K562 (cell line): ENCODE measurements around the gene CUX1. TPM values are rescaled to one million over a fixed set of nuclear protein-coding genes. Genes with fewer than 3 reads are reported as not detected.

ENCODE experiments used
- ATAC-seq: fragments of 200-7000 bp; cut with Tn5 transposase; 3 replicates; pipeline ENCODE4 v1.9.1; 2020; ENCODE audit warnings: moderate library complexity
- BruUV-seq: library from RNA; stranded (reverse); fragments of 400-500 nt; replicated peaks from 2 replicates; lab custom pipeline; 2021; lab: Mats Ljungman, UMichigan
- CTCF ChIA-PET: fragments of 300-600 bp; formaldehyde crosslinking; extraction: SDS; loops from one replicate; lab custom pipeline; 2021; ENCODE audit warnings: low intra/inter-chr PET ratio; lab: Yijun Ruan, JAX
- POLR2A ChIA-PET: fragments of 300-600, 350-650 bp; sonication (Branson Sonifier 250); formaldehyde crosslinking; extraction: SDS; loops from one replicate; lab custom pipeline; 2021; ENCODE audit warnings: antibody characterized with exemption, inconsistent platforms; lab: Yijun Ruan, JAX
- DNase-seq, 4 experiments: peaks; one replicate each; pipeline versions ENCODE4 v3.0.0 to v3.0.0-alpha.2; 2011 to 2018; ENCODE audit warnings: low spot score in 3 of 4, mixed read lengths in 3 of 4; ENCODE audit errors: extremely low read depth in 1 of 4
- FAIRE-seq: peaks from 2 replicates; lab custom pipeline; 2011; peaks lifted over from hg19 to GRCh38; lab: Jason Lieb, UNC
- H2AFZ ChIP-seq: 2 replicates; pipeline ENCODE4 v1.6.0; 2011; ENCODE audit warnings: low read depth, low read length, control low read depth, inconsistent platforms
- H3K27ac ChIP-seq: fragments of 200-600 bp; 3 replicates; pipeline ENCODE4 v1.8.0; 2011; ENCODE audit warnings: low read depth, mild to moderate bottlenecking, control low read depth, inconsistent platforms, low read length, moderate library complexity, mixed read lengths; ENCODE audit errors: extremely low read depth
- H3K27me3 ChIP-seq, 2 experiments: fragments of 300-600 bp in 1 of 2; 2 replicates in 1 of 2; 3 replicates in 1 of 2; pipeline versions ENCODE4 v1.6.0 to v1.8.0; 2011; ENCODE audit warnings: inconsistent platforms in 2 of 2, low read length in 2 of 2, mild to moderate bottlenecking in 1 of 2, mixed read lengths in 1 of 2, moderate library complexity in 1 of 2; ENCODE audit not compliant: control insufficient read depth in 2 of 2, insufficient read depth in 2 of 2
- H3K36me3 ChIP-seq: fragments of 300-600 bp; 3 replicates; pipeline ENCODE4 v1.8.0; 2011; ENCODE audit warnings: mild to moderate bottlenecking, low read length, inconsistent platforms; ENCODE audit not compliant: control insufficient read depth, insufficient read depth
- H3K4me1 ChIP-seq, 2 experiments: fragments of 200-600 bp in 1 of 2; replicated peaks in 1 of 2; 2 replicates in 1 of 2; 3 replicates in 1 of 2; pipeline versions ENCODE4 v1.5.1 to v1.8.0; 2011; ENCODE audit warnings: inconsistent platforms in 2 of 2, low read length in 2 of 2, mild to moderate bottlenecking in 1 of 2, mixed read lengths in 1 of 2, moderate library complexity in 1 of 2; ENCODE audit not compliant: control insufficient read depth in 2 of 2, insufficient read depth in 2 of 2
- H3K4me2 ChIP-seq: 2 replicates; pipeline ENCODE4 v1.6.1; 2011; ENCODE audit warnings: low read length, control low read depth, inconsistent platforms, mixed read lengths; ENCODE audit not compliant: insufficient read depth
- H3K4me3 ChIP-seq: fragments of 200-600 bp; sonication (generic), shearing (Covaris generic); 2 replicates; pipeline ENCODE4 v1.5.1; 2016; ENCODE audit warnings: control low read depth, inconsistent platforms
- H3K79me2 ChIP-seq: fragments of 200-600 bp; 3 replicates; pipeline ENCODE4 v1.8.0; 2011; ENCODE audit warnings: low read length, inconsistent platforms; ENCODE audit not compliant: control insufficient read depth, insufficient read depth
- H3K9ac ChIP-seq, 2 experiments: 2 replicates each; pipeline versions ENCODE4 v1.6.0 to v1.6.1; 2011; ENCODE audit warnings: low read depth in 2 of 2, low read length in 2 of 2, control low read depth in 1 of 2, inconsistent platforms in 1 of 2, mild to moderate bottlenecking in 1 of 2, mixed read lengths in 1 of 2; ENCODE audit not compliant: insufficient read depth in 1 of 2
- H3K9me1 ChIP-seq: one replicate; pipeline ENCODE4 v1.6.0; 2011; ENCODE audit warnings: inconsistent platforms, mild to moderate bottlenecking, low read length, moderate library complexity; ENCODE audit not compliant: control insufficient read depth, insufficient read depth
- H3K9me3 ChIP-seq: replicated peaks from 2 replicates; pipeline ENCODE4 v1.5.1; 2011; ENCODE audit warnings: low read depth, low read length, inconsistent platforms; ENCODE audit not compliant: control insufficient read depth, insufficient read depth
- H4K20me1 ChIP-seq: replicated peaks from 2 replicates; pipeline ENCODE4 v1.6.1; 2011; ENCODE audit warnings: low read length, inconsistent platforms, mixed read lengths; ENCODE audit not compliant: control insufficient read depth, insufficient read depth
- CTCF ChIP-seq, 3 experiments: IDR thresholded peaks in 2 of 3; conservative IDR thresholded peaks in 1 of 3; 2 replicates each; pipeline ENCODE4 v1.5.1; 2011 to 2012; ENCODE audit warnings: low read length in 3 of 3, mild to moderate bottlenecking in 3 of 3, control low read depth in 2 of 3, improper control_type of control experiment in 1 of 3, inconsistent platforms in 1 of 3, low read depth in 1 of 3, mixed read lengths in 1 of 3, moderate library complexity in 1 of 3; ENCODE audit not compliant: insufficient read depth in 2 of 3
- MAFF ChIP-seq: IDR thresholded peaks from 2 replicates; pipeline ENCODE4 v1.6.1; 2012; ENCODE audit warnings: low read length, improper control_type of control experiment
- NFATC3 ChIP-seq: fragments of 450-650 bp; IDR thresholded peaks from 2 replicates; pipeline ENCODE4 v1.6.1; 2017; ENCODE audit warnings: mild to moderate bottlenecking
- PML ChIP-seq: IDR thresholded peaks from 2 replicates; pipeline ENCODE4 v1.6.1; 2012; ENCODE audit warnings: low read length, inconsistent platforms
- RFX7 ChIP-seq: fragments of 250-450 bp; sonication (Bioruptor Pico); IDR thresholded peaks from 2 replicates; pipeline ENCODE4 v1.5.1; 2021; ENCODE audit warnings: mild to moderate bottlenecking
- ZBTB33 ChIP-seq: sonication (generic); formaldehyde crosslinking; IDR thresholded peaks from 2 replicates; pipeline ENCODE4 v1.8.1; 2023; ENCODE audit warnings: mild to moderate bottlenecking, missing genetic modification reagents
- ZNF280B ChIP-seq: fragments of 250-450 bp; sonication (Bioruptor Pico); IDR thresholded peaks from 2 replicates; pipeline ENCODE4 v1.5.1; 2021; ENCODE audit warnings: mild to moderate bottlenecking
- WGBS: fragments of 100-300 bp; shearing (Covaris generic); methylation state at CpG from one replicate; pipeline ENCODE4 v1.1.6; 2016; ENCODE audit warnings: low coverage, mixed read lengths; ENCODE audit not compliant: insufficient coverage; ENCODE audit errors: missing lambda C conversion rate; 5-methylcytosine and 5-hydroxymethylcytosine counted together
- in situ Hi-C: fragments of 300-500 bp; cut with MboI; formaldehyde crosslinking; loops from 4 replicates; pipeline ENCODE4 v1.15.0; 2018; ENCODE audit warnings: inconsistent platforms, mixed read lengths
- intact Hi-C: fragments of 100-400 bp; cut with micrococcal nuclease; formaldehyde crosslinking; loops from 2 replicates; pipeline ENCODE4 v1.14.2; 2022
- polyA plus RNA-seq, 8 experiments: library from polyadenylated mRNA; depleted of rRNA in 4 of 8; stranded (reverse) in 5 of 8; unstranded in 3 of 8; fragments of >200 nt; fragmentation: Nextera tagmentation in 2 of 8; fragmentation: Illumina TruSeq in 1 of 8; extraction: Ambion mirVana in 2 of 8; extraction: Trizol in 1 of 8; gene quantifications; 2 replicates each; pipeline versions ENCODE4 v1.2.1 to v1.2.3, GENCODE V29; 2011 to 2014; ENCODE audit warnings: inconsistent platforms in 1 of 8, missing spikeins in 1 of 8
- total RNA-seq, 7 experiments: library from RNA; depleted of rRNA in 6 of 7; stranded (reverse); fragments of >200 nt in 6 of 7; fragmentation: Illumina TruSeq in 2 of 7; extraction: Trizol in 2 of 7; gene quantifications; 2 replicates each; pipeline versions ENCODE4 v1.2.1 to v1.2.3, GENCODE V29; 2011 to 2021; ENCODE audit warnings: low replicate concordance in 1 of 7

CUX1 gene
- total and polyA plus RNA-seq, 9 of the 15 experiments (the other 6 are each of a cell fraction or from before 2014, with no cell fraction given) = 3.6 to 55.3 (median 25.2) TPM

- TF ChIP-seq MAFF = peak; percentile 100
- TF ChIP-seq, all 486 proteins: peak for 18
Measured at GRCh38 chr7:102122026-102122425, 304.6 kb downstream of the CUX1 start (continued).

GRCh38 chr7:102125127-102125596, 307.7 kb downstream of the CUX1 start:
- no TSS peak for BruUV-seq
- ChIA-PET CTCF (no interaction called here), POLR2A (interaction anchor here (1.0 kb wide), 1 partner anchor 15 kb away, joined by 4 read pairs; no protein-coding TSS in a partner anchor)
- Histone ChIP-seq H3K9me3 (no peaks in the 10 kb centered on the region), H2AFZ (no peak overlapping the region), H3K27me3 (no peaks in the 10 kb centered on the region), H4K20me1 (no peaks in the 10 kb centered on the region), H3K4me2 (no peak overlapping the region), H3K4me1 (peaks cover 9 to 13% of the 10 kb centered on the region in 2 experiments; a peak in 4 of 5 replicates), H3K4me3 (no peak overlapping the region), H3K9ac (peak overlapping the region in 1 of 2 experiments; percentile 57; a peak in 1 of 4 replicates), H3K27ac (no peak overlapping the region), H3K79me2 (no peaks in the 10 kb centered on the region), H3K36me3 (peaks cover 24% of the 10 kb centered on the region; the same call in 2 of the 3 replicates), H3K9me1 (no peaks in the 10 kb centered on the region)
- WGBS = 79% methylated on average over 15 of the region's 17 CpGs
- DNase-seq = peak in 1 of 4 experiments; percentile 16
- ATAC-seq = no peak; the same call in 2 of the 3 replicates
- FAIRE-seq = no peak
- in situ Hi-C loops = no loop called here
- TF ChIP-seq RFX7 (CRISPR knock-in tag) = no peak
- TF ChIP-seq ZNF280B (CRISPR knock-in tag) = no peak
- TF ChIP-seq PML = no peak
- TF ChIP-seq CTCF (IDR thresholded peaks at IDR 0.05 in 2 of 3, conservative IDR thresholded peaks at IDR 0.05 in 1 of 3; ENCODE audit: insufficient read depth in 2 of 3, low read depth in 1 of 3, low read length in 3 of 3) = peak in 1 of 3 experiments; percentile 21; a peak in 1 of 6 replicates
- peak; percentile 61; the same call in 1 of the 2 replicates for TF ChIP-seq ZBTB33
- TF ChIP-seq NFATC3 = no peak
- intact Hi-C loops = no loop called here
